ENCODE data around the gene RFFL.

GRCh38 chr17:35021520-35022380 lies 41.8 kb downstream of the RFFL start:
- no peak for TF ChIP-seq CTCF (IDR thresholded peaks at IDR 0.05; ENCODE audit: low read depth, low read length, poor library complexity, severe bottlenecking)
- no peak for TF ChIP-seq EZH2phosphoT487 (IDR thresholded peaks at IDR 0.05; ENCODE audit: borderline replicate concordance, low read length)
